Mucosa of descending colon (tissue), 3 donors: Measurements from ENCODE around the gene PMS1. TPM values are rescaled to one million over a fixed set of nuclear protein-coding genes. Genes with fewer than 3 reads are reported as not detected.

ENCODE experiments used
- ATAC-seq: fragments of 200-7000 bp; cut with Tn5 transposase; one replicate; pipeline ENCODE4 v1.9.1; 2020; ENCODE audit warnings: mild to moderate bottlenecking, moderate library complexity
- DNase-seq, 3 donors: peaks; one replicate each; pipeline ENCODE4 v3.0.0-alpha.2; 2020
- H3K36me3 ChIP-seq: fragments of 200-600 bp; one replicate; pipeline ENCODE4 v1.8.0; 2021; ENCODE audit warnings: low read depth, mild to moderate bottlenecking
- H3K4me1 ChIP-seq: fragments of 200-600 bp; one replicate; pipeline ENCODE4 v1.8.0; 2021; ENCODE audit warnings: low read depth, mild to moderate bottlenecking
- H3K4me3 ChIP-seq: fragments of 200-600 bp; one replicate; pipeline ENCODE4 v1.8.0; 2021; ENCODE audit warnings: mild to moderate bottlenecking
- H3K9me3 ChIP-seq: fragments of 200-600 bp; one replicate; pipeline ENCODE4 v1.8.0; 2021; ENCODE audit warnings: mild to moderate bottlenecking
- intact Hi-C, 2 donors: fragments of 100-400 bp; cut with DNase I in 1 of 2; cut with micrococcal nuclease in 1 of 2; formaldehyde crosslinking; loops; one replicate each; pipeline versions ENCODE4 v1.11.0 to v1.11.1; 2022; cut with DNase I, micrococcal nuclease
- total RNA-seq, 3 donors: library from RNA; stranded (reverse); fragmentation: NEBNext Ultra II Directional in 2 of 3; extraction: Animal tissue kit (Norgen Biotek cat#: 25700) in 2 of 3; gene quantifications; one replicate each; pipeline versions ENCODE4 v1.2.1 to v1.2.4, GENCODE V29; 2021 to 2023
- TF ChIP-seq, protein P1 (sequence below): fragments of 200-600 bp; IDR thresholded peaks from one replicate; pipeline ENCODE4 v1.8.0; 2022; ENCODE audit warnings: antibody characterized with exemption, mild to moderate bottlenecking
- donor health status: DM: no; HTN: no; CAD: no; lungs with moderate emphysema.
- donor health status: DM: no; HTN: no; CAD: no.
- donor health status: DM: no; HTN: yes; CAD: no.

PMS1 gene
- total RNA-seq, 3 donors from 2014 or later = 13.5 to 30.3 (median 17.2) TPM

- peak; percentile 98 for ATAC-seq
- intact Hi-C loops = loop anchor here in 1 of 2 donors (10.0 kb wide), 1 partner anchor 98 kb away; the partner anchor contains the start of gene ASNSD1
- H3K9me3 ChIP-seq = no peaks in the 10 kb centered on the region
- DNase-seq = peak; percentile 93 to 96 (median 96)
- H3K4me3 ChIP-seq = peak within 1 kb of the TSS; percentile 46
- H3K36me3 ChIP-seq = no peaks in the 10 kb centered on the region
- TF ChIP-seq, protein P1, sequence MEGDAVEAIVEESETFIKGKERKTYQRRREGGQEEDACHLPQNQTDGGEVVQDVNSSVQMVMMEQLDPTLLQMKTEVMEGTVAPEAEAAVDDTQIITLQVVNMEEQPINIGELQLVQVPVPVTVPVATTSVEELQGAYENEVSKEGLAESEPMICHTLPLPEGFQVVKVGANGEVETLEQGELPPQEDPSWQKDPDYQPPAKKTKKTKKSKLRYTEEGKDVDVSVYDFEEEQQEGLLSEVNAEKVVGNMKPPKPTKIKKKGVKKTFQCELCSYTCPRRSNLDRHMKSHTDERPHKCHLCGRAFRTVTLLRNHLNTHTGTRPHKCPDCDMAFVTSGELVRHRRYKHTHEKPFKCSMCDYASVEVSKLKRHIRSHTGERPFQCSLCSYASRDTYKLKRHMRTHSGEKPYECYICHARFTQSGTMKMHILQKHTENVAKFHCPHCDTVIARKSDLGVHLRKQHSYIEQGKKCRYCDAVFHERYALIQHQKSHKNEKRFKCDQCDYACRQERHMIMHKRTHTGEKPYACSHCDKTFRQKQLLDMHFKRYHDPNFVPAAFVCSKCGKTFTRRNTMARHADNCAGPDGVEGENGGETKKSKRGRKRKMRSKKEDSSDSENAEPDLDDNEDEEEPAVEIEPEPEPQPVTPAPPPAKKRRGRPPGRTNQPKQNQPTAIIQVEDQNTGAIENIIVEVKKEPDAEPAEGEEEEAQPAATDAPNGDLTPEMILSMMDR = no peak
- peaks cover 4% of the 10 kb centered on the region for H3K4me1 ChIP-seq
These were observed 21.5 kb upstream of the PMS1 start, which contains the start of gene OSGEPL1 for GRCh38 chr2:189762551-189763298. OSGEPL1 (minus strand) TSS chr2:189762792; CDS start chr2:189761640, 1,152 bp downstream.

DNA sequence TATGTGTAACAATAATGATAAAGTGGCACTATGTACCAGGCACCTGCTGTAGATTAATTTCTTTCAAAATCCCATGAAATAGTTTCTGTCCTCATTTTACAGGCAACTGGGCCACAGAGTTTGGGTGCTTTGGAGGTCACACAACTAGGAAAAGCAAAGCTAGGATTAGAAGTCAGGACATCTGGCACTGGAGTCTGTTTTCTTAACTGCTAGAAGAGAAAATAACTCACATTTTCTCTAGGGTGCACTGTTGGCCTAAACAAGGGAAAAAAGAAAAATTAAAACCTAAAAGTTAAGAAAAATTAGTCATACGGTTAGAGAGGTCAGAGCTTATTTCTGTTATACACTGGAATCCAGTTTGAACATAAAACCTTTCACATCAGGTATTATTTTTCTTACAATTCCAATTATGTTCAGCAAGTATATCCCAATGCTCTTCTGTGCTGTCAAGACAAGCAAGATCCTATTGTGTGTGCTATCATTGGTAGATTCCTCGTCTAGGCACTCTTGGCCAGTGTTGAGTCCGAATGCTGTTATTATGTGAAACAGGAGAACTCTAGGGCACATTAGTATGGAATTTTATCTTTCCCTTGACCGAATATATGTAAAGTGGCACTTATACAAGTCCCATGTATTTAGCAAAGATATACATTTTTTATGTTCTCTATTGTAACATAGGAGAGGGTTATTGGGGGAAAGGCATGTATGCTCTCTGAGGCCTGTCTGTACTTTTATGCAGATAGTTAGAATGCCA is 20.2 kb upstream of the PMS1 start:
- Histone ChIP-seq H3K9me3 (no peaks in the 10 kb centered on the region), H3K4me3 (no peak overlapping the region), H3K4me1 (peaks cover 4% of the 10 kb centered on the region), H3K36me3 (no peaks in the 10 kb centered on the region)
- intact Hi-C loops = loop anchor here in 1 of 2 donors (10.0 kb wide), 1 partner anchor 99 kb away; the partner anchor contains the start of gene ASNSD1
- ATAC-seq (no peak), DNase-seq (no peak)
- TF ChIP-seq, protein P1 = no peak

- DNase-seq (no peak), ATAC-seq (no peak)
- TF ChIP-seq, protein P1 = no peak
- H3K4me1 ChIP-seq = no peaks in the 10 kb centered on the region
- H3K9me3 ChIP-seq = no peaks in the 10 kb centered on the region
- no peaks in the 10 kb centered on the region for H3K36me3 ChIP-seq
- no peak overlapping the region for H3K4me3 ChIP-seq
- intact Hi-C loops = no loop called here
These were observed 13.5 kb upstream of the PMS1 start for GRCh38 chr2:189770590-189771322.

DNA sequence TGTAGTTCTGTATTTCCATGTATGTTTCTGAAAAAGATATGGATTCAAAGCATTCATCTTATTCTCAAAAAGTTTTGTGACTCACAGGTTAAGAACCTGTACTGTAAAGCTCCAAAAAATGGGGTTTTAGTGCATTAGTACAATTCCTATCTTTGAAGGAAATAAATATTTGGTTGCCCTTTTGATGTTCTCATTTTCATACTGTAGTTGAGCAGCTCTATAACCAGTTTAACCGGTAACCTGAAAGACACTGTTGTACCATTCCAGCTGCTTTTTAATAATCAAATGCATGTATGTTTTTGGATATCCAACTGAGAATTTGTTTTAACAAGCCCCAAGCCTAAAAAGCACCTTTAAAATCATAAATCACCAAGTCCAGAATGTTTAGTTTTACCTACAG is 12.0 kb upstream of the PMS1 start:
- Histone ChIP-seq H3K4me3 (no peak overlapping the region), H3K9me3 (no peaks in the 10 kb centered on the region), H3K36me3 (no peaks in the 10 kb centered on the region), H3K4me1 (no peaks in the 10 kb centered on the region)
- ATAC-seq (no peak), DNase-seq (no peak)
- intact Hi-C loops = no loop called here
- TF ChIP-seq, protein P1 = no peak

DNA sequence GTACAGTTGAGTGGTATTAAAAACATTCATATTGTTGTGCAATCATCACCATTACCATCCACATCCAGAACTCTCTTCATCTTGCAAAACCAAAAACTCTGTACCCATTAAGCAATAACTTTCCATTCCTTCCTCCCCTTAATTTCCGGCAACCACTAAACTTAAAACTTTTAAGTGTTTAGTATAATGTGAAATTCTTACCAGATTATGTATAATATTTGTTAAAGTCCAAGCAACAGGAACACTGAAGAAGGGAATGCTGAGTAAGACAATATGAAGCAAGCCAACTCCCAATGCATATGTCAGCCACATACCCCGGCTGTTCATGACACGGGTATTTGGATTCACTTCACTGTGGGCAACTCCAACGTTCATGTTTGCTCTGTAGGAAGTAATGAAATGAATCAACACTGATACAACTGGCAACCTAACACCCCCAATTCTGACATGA is 2.0 kb upstream of the PMS1 start:
- no peaks in the 10 kb centered on the region for H3K36me3 ChIP-seq
- no peaks in the 10 kb centered on the region for H3K9me3 ChIP-seq
- DNase-seq = no peak
- TF ChIP-seq, protein P1 = no peak
- no peak for ATAC-seq
- intact Hi-C loops = no loop called here
- peaks cover 6% of the 10 kb centered on the region for H3K4me1 ChIP-seq
- no peak overlapping the region for H3K4me3 ChIP-seq
